ENCODE data around the gene ZCCHC14.

The ZCCHC14 gene

GRCh38 chr16:87360862-87361610, 131.8 kb downstream of the ZCCHC14 start:
- DNase-seq (ENCODE audit: low read depth) = no peak

- no peak for DNase-seq (ENCODE audit: low read depth)
Measured at GRCh38 chr16:87359121-87359520, 133.7 kb downstream of the ZCCHC14 start.

GRCh38 chr16:87358696-87359095, 134.1 kb downstream of the ZCCHC14 start:
- no peak for DNase-seq (ENCODE audit: low read depth)

- DNase-seq (ENCODE audit: low read depth) = no peak
Measured at GRCh38 chr16:87358250-87358649, 134.6 kb downstream of the ZCCHC14 start.

- no peak for DNase-seq (ENCODE audit: low read depth)
Measured at GRCh38 chr16:87356491-87356853, 136.4 kb downstream of the ZCCHC14 start.

All from CMK (cell line).